GM18907 (cell line): Measurements from ENCODE around the gene ELMOD2.
A peak's percentile ranks its signal among the peaks of the same experiment; 100 is the strongest.

Source experiments
- ATAC-seq: cut with Tn5 transposase; IDR thresholded peaks from one replicate; pipeline ENCODE4 v1.9.1; 2021; ENCODE audit warnings: mild to moderate bottlenecking, moderate library complexity; ENCODE audit not compliant: unreplicated experiment

ELMOD2 gene

GRCh38 chr4:140579278-140579677, 55.3 kb downstream of the ELMOD2 start:
- ATAC-seq = no peak

- ATAC-seq = no peak
Observed at GRCh38 chr4:140581078-140581477, 57.1 kb downstream of the ELMOD2 start.

- no peak for ATAC-seq
Observed at GRCh38 chr4:140584439-140584838, 60.5 kb downstream of the ELMOD2 start.

GRCh38 chr4:140595065-140595464, 71.1 kb downstream of the ELMOD2 start:
- ATAC-seq = peak; percentile 64

GRCh38 chr4:140600408-140600807, 76.4 kb downstream of the ELMOD2 start:
- no peak for ATAC-seq

- ATAC-seq = no peak
Observed at GRCh38 chr4:140602714-140603113, 78.7 kb downstream of the ELMOD2 start.

- ATAC-seq = no peak
Observed at GRCh38 chr4:140603286-140603685, 79.3 kb downstream of the ELMOD2 start.
